H1 (cell line): ENCODE measurements around the gene CRABP1. TPM values are rescaled to one million over a fixed set of nuclear protein-coding genes. Genes with fewer than 3 reads are reported as not detected.

Experiments
- CHD7 ChIP-seq: fragments of 300-600 bp; sonication (generic); IDR thresholded peaks from 2 replicates; pipeline ENCODE4 v1.7.1; 2012; ENCODE audit warnings: low read length, moderate library complexity, mild to moderate bottlenecking, inconsistent platforms; ENCODE audit not compliant: insufficient replicate concordance
- CTBP2 ChIP-seq: IDR thresholded peaks from 2 replicates; pipeline ENCODE4 v1.7.0; 2011; ENCODE audit warnings: borderline replicate concordance, mild to moderate bottlenecking, moderate library complexity, mixed read lengths, low read length; ENCODE audit not compliant: insufficient read depth, insufficient read length
- GABPA ChIP-seq: IDR thresholded peaks from 2 replicates; pipeline ENCODE4 v1.6.1; 2011; ENCODE audit warnings: mild to moderate bottlenecking, low read length, moderate library complexity, borderline replicate concordance; ENCODE audit not compliant: insufficient read depth
- GTF2F1 ChIP-seq: IDR thresholded peaks from 2 replicates; pipeline ENCODE4 v1.6.1; 2012; ENCODE audit warnings: low read depth, low read length, improper control_type of control experiment, borderline replicate concordance
- MAX ChIP-seq: IDR thresholded peaks from 2 replicates; pipeline ENCODE4 v1.6.1; 2012; ENCODE audit warnings: inconsistent platforms
- TAF7 ChIP-seq: optimal IDR thresholded peaks from 2 replicates; pipeline ENCODE3; 2011; ENCODE audit warnings: low read depth, mild to moderate bottlenecking, inconsistent platforms, low read length, moderate library complexity, borderline replicate concordance
- USF2 ChIP-seq: IDR thresholded peaks from 2 replicates; pipeline ENCODE4 v1.6.1; 2011; ENCODE audit warnings: low read length, improper control_type of control experiment
- polyA plus RNA-seq, 7 experiments: library from polyadenylated mRNA; depleted of rRNA in 3 of 7; stranded (reverse) in 5 of 7; unstranded in 2 of 7; fragments of >200 nt in 5 of 7; fragments of 200-250 nt in 2 of 7; gene quantifications; 1 replicate in 5 of 7; 2 replicates in 1 of 7; 4 replicates in 1 of 7; pipeline versions ENCODE4 v1.2.1 to v1.2.3, GENCODE V29; 2011 to 2013; ENCODE audit warnings: missing spikeins in 2 of 7, mixed read lengths in 2 of 7
- total RNA-seq: library from RNA; stranded (reverse); fragmentation: NEBNext Ultra II Directional; extraction: Animal tissue kit (Norgen Biotek cat#: 25700); gene quantifications from 2 replicates; pipeline ENCODE4 v1.2.1, GENCODE V29; 2021

Gene CRABP1
- total and polyA plus RNA-seq, 2 of the 8 experiments (the other 6 are each of a cell fraction or from before 2014, with no cell fraction given), result 385 to 655 TPM

- TF ChIP-seq GABPA (peak; percentile 70; the same call in 1 of the 2 replicates), TAF7 (no peak), CHD7 (no peak), CTBP2 (peak; percentile 42), GTF2F1 (no peak), MAX (peak; percentile 94), USF2 (no peak)
- TF ChIP-seq, all 59 proteins: peak for 14
Observed at GRCh38 chr15:78341057-78341987, 1.2 kb downstream of the CRABP1 start (continued).
